ENCODE data around the gene TMC8.

DNA sequence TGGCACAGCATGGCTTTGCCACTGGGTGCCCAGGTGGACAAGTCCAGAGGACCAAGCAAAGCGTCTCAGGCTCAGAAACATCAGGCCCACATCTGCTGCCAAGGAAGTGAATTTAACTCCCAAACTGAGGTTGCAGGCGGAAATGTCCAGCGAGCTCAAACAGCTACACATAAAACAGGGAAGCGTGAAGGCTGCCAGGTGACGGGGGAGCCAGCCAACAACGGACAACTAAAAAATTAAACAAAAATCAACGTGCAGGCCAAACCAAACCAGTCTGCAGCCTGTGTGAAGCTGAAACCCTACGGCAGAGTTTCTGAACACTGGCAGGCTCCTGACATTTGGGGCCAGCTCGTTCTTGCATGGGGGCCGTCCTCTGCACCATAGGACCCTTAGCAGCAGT lies 53.8 kb downstream of the TMC8 start:
- TF ChIP-seq POLR2AphosphoS5 (IDR thresholded peaks at IDR 0.05; ENCODE audit: borderline replicate concordance, low read depth, low read length) (no peak), EZH2 (IDR thresholded peaks at IDR 0.05) (no peak), FOXP2 (optimal IDR thresholded peaks at IDR 0.05; ENCODE audit: control extremely low read depth, extremely low read length, insufficient read depth) (no peak)
